H9 (cell line): Measurements from ENCODE around the gene CARD19. TPM values are rescaled to one million over a fixed set of nuclear protein-coding genes. Genes with fewer than 3 reads are reported as not detected.

ENCODE experiments used
- DNase-seq: peaks from one replicate; pipeline ENCODE4 v3.0.0-alpha.2; 2017
- H2AFZ ChIP-seq: one replicate; pipeline ENCODE4 v1.6.1; 2013; ENCODE audit warnings: mild to moderate bottlenecking, low read length, control low read depth, moderate library complexity
- H2AK5ac ChIP-seq: 2 replicates; pipeline ENCODE4 v1.6.1; 2013; ENCODE audit warnings: low read length, control low read depth, mixed read lengths; ENCODE audit not compliant: insufficient read length
- H2BK120ac ChIP-seq: one replicate; pipeline ENCODE4 v1.6.1; 2013; ENCODE audit warnings: low read depth, mild to moderate bottlenecking, low read length, control low read depth, inconsistent platforms; ENCODE audit not compliant: poor library complexity, severe bottlenecking
- H2BK12ac ChIP-seq: 2 replicates; pipeline ENCODE4 v1.6.1; 2013; ENCODE audit warnings: low read length, control low read depth, mixed read lengths, low read depth; ENCODE audit not compliant: insufficient read length
- H2BK15ac ChIP-seq: 2 replicates; pipeline ENCODE4 v1.6.1; 2013; ENCODE audit warnings: low read depth, low read length, control low read depth
- H2BK20ac ChIP-seq: one replicate; pipeline ENCODE4 v1.6.1; 2013; ENCODE audit warnings: low read depth, mild to moderate bottlenecking, low read length, control low read depth, inconsistent platforms; ENCODE audit not compliant: poor library complexity, severe bottlenecking
- H2BK5ac ChIP-seq: 2 replicates; pipeline ENCODE4 v1.6.1; 2013; ENCODE audit warnings: low read length, control low read depth, mixed read lengths; ENCODE audit not compliant: insufficient read length
- H3K14ac ChIP-seq: 2 replicates; pipeline ENCODE4 v1.6.1; 2013; ENCODE audit warnings: low read length, control low read depth; ENCODE audit not compliant: insufficient read depth
- H3K18ac ChIP-seq: 2 replicates; pipeline ENCODE4 v1.6.1; 2013; ENCODE audit warnings: low read depth, mild to moderate bottlenecking, mixed read lengths, low read length, control low read depth; ENCODE audit not compliant: insufficient read length
- H3K23ac ChIP-seq: 2 replicates; pipeline ENCODE4 v1.6.1; 2013; ENCODE audit warnings: low read length, control low read depth, mixed read lengths, low read depth; ENCODE audit not compliant: insufficient read length
- H3K23me2 ChIP-seq: 2 replicates; pipeline ENCODE4 v1.6.1; 2013; ENCODE audit warnings: low read depth, mild to moderate bottlenecking, mixed read lengths, low read length, control low read depth; ENCODE audit not compliant: insufficient read length, poor library complexity, severe bottlenecking
- H3K27ac ChIP-seq: 2 replicates; pipeline ENCODE4 v1.5.1; 2013; ENCODE audit warnings: low read length, control low read depth, mixed read lengths, low read depth; ENCODE audit not compliant: insufficient read length
- H3K27me3 ChIP-seq: 2 replicates; pipeline ENCODE4 v1.6.1; 2013; ENCODE audit warnings: low read length, control low read depth, inconsistent platforms; ENCODE audit not compliant: insufficient read depth
- H3K4ac ChIP-seq: 2 replicates; pipeline ENCODE4 v1.6.1; 2013; ENCODE audit warnings: low read depth, mild to moderate bottlenecking, control low read depth, inconsistent platforms, low read length, moderate library complexity
- H3K4me1 ChIP-seq: 2 replicates; pipeline ENCODE4 v1.6.1; 2013; ENCODE audit warnings: low read length, control low read depth, inconsistent platforms; ENCODE audit not compliant: insufficient read depth
- H3K4me2 ChIP-seq: 2 replicates; pipeline ENCODE4 v1.6.1; 2013; ENCODE audit warnings: low read length, control low read depth, mixed read lengths; ENCODE audit not compliant: insufficient read length, insufficient read depth
- H3K56ac ChIP-seq: 2 replicates; pipeline ENCODE4 v1.6.1; 2013; ENCODE audit warnings: low read depth, mild to moderate bottlenecking, mixed read lengths, low read length, control low read depth; ENCODE audit not compliant: insufficient read length
- H3K79me1 ChIP-seq: 2 replicates; pipeline ENCODE4 v1.6.1; 2013; ENCODE audit warnings: low read depth, mild to moderate bottlenecking, moderate library complexity, low read length, control low read depth, inconsistent platforms; ENCODE audit not compliant: insufficient read depth, poor library complexity, severe bottlenecking
- H3K79me2 ChIP-seq: 2 replicates; pipeline ENCODE4 v1.6.1; 2013; ENCODE audit warnings: low read length, control low read depth, inconsistent platforms; ENCODE audit not compliant: insufficient read depth
- H3K9ac ChIP-seq: 2 replicates; pipeline ENCODE4 v1.6.1; 2013; ENCODE audit warnings: low read length, control low read depth, mixed read lengths; ENCODE audit not compliant: insufficient read length; ENCODE audit errors: extremely low read depth
- H3K9me3 ChIP-seq: one replicate; pipeline ENCODE4 v1.6.1; 2013; ENCODE audit warnings: low read depth, low read length, inconsistent platforms; ENCODE audit not compliant: control insufficient read depth
- H3T11ph ChIP-seq: one replicate; pipeline ENCODE4 v1.6.1; 2013; ENCODE audit warnings: mild to moderate bottlenecking, low read length, control low read depth, inconsistent platforms
- H4K20me1 ChIP-seq: one replicate; pipeline ENCODE4 v1.6.1; 2013; ENCODE audit not compliant: control insufficient read depth, insufficient read length, insufficient read depth
- H4K5ac ChIP-seq: 2 replicates; pipeline ENCODE4 v1.6.1; 2013; ENCODE audit warnings: low read depth, mild to moderate bottlenecking, mixed read lengths, low read length, control low read depth; ENCODE audit not compliant: insufficient read length
- H4K8ac ChIP-seq: replicated peaks from 2 replicates; pipeline ENCODE4 v1.6.1; 2013; ENCODE audit warnings: low read length, control low read depth, mixed read lengths, low read depth; ENCODE audit not compliant: insufficient read length
- H4K91ac ChIP-seq: 2 replicates; pipeline ENCODE4 v1.6.1; 2013; ENCODE audit warnings: low read depth, mild to moderate bottlenecking, moderate library complexity, mixed read lengths, low read length, control low read depth; ENCODE audit not compliant: insufficient read length
- H3K27ac Mint-ChIP-seq, 3 experiments: 2 replicates in 2 of 3; 3 replicates in 1 of 3; pipeline ENCODE4 v1.8.0; 2020 to 2021; ENCODE audit warnings: mixed read lengths in 3 of 3, mild to moderate bottlenecking in 1 of 3, moderate library complexity in 1 of 3
- H3K27me3 Mint-ChIP-seq: 2 replicates; pipeline ENCODE4 v1.8.0; 2021; ENCODE audit warnings: low read depth, mild to moderate bottlenecking, moderate library complexity, mixed read lengths
- H3K36me3 Mint-ChIP-seq, 3 experiments: 2 replicates in 2 of 3; 3 replicates in 1 of 3; pipeline ENCODE4 v1.8.0; 2020 to 2021; ENCODE audit warnings: low read depth in 3 of 3, mixed read lengths in 3 of 3; ENCODE audit not compliant: insufficient read depth in 1 of 3
- H3K4me1 Mint-ChIP-seq, 2 experiments: 2 replicates each; pipeline ENCODE4 v1.8.0; 2020; ENCODE audit warnings: mixed read lengths in 2 of 2
- H3K4me3 Mint-ChIP-seq, 2 experiments: 2 replicates in 1 of 2; 3 replicates in 1 of 2; pipeline ENCODE4 v1.8.0; 2020 to 2021; ENCODE audit warnings: mild to moderate bottlenecking in 2 of 2, mixed read lengths in 2 of 2, moderate library complexity in 1 of 2
- H3K9me3 Mint-ChIP-seq, 2 experiments: 2 replicates in 1 of 2; 3 replicates in 1 of 2; pipeline ENCODE4 v1.8.0; 2020; ENCODE audit warnings: mild to moderate bottlenecking in 2 of 2, mixed read lengths in 2 of 2, moderate library complexity in 1 of 2
- CTCF ChIP-seq: fragments of 200-600 bp; sonication (generic); conservative IDR thresholded peaks from 3 replicates; pipeline ENCODE4 v1.8.0; 2021; ENCODE audit warnings: antibody characterized with exemption, mild to moderate bottlenecking
- WGBS: extraction: QIAGEN DNeasy Blood & Tissue Kit; methylation state at CpG from one replicate; pipeline ENCODE4 v1.1.7; 2013; ENCODE audit warnings: missing lambda C conversion rate, low lambda C conversion rate, mixed read lengths; ENCODE audit not compliant: insufficient read length; ENCODE audit errors: extremely low coverage; 5-methylcytosine and 5-hydroxymethylcytosine counted together
- total RNA-seq: library from RNA; stranded (reverse); gene quantifications from 2 replicates; pipeline ENCODE4 v1.2.1, GENCODE V29; 2021

Gene CARD19
- total RNA-seq, 1 experiment from 2014 or later: 21.4 TPM

- Mint-ChIP-seq H3K27ac (peak overlapping the region in 1 of 3 experiments; percentile 49; a peak in 1 of 7 replicates), H3K4me3 (no peak overlapping the region), H3K36me3 (peaks cover 11 to 17% (median 16%) of the 10 kb centered on the region in 3 experiments), H3K27me3 (no peaks in the 10 kb centered on the region), H3K4me1 (0 out of 4 replicates have a peak, but pooled peaks cover 5 to 7% of the 10 kb centered on the region in 2 experiments), H3K9me3 (peaks cover 6 to 9% of the 10 kb centered on the region in 2 experiments; a peak in 4 of 5 replicates)
- H2BK12ac ChIP-seq: no peak overlapping the region
- DNase-seq: no peak
- H3K27ac ChIP-seq: no peak overlapping the region
- no peak overlapping the region for H3K4me2 ChIP-seq
- no peak overlapping the region for H2BK20ac ChIP-seq
- no peak overlapping the region for H3K56ac ChIP-seq
- no peak overlapping the region for H4K91ac ChIP-seq
- H3T11ph ChIP-seq: no peak overlapping the region
- H4K8ac ChIP-seq: no peak overlapping the region
- H3K14ac ChIP-seq: no peak overlapping the region; the same call in 1 of the 2 replicates
- no peak overlapping the region for H3K4ac ChIP-seq
- H3K23me2 ChIP-seq: no peaks in the 10 kb centered on the region
- no peak overlapping the region for H2AFZ ChIP-seq
- no peaks in the 10 kb centered on the region for H3K79me1 ChIP-seq
- no peak overlapping the region for H3K23ac ChIP-seq
- no peak overlapping the region for H2BK5ac ChIP-seq
- no peaks in the 10 kb centered on the region for H3K4me1 ChIP-seq
- no peak for TF ChIP-seq CTCF
- H4K20me1 ChIP-seq: no peaks in the 10 kb centered on the region
- H3K9me3 ChIP-seq: no peaks in the 10 kb centered on the region
- H2BK120ac ChIP-seq: no peak overlapping the region
- no peak overlapping the region for H2AK5ac ChIP-seq
- H4K5ac ChIP-seq: no peak overlapping the region
- WGBS: no CpG with 5 or more reads among the region's 4 CpGs
- no peak overlapping the region for H3K18ac ChIP-seq
- H3K79me2 ChIP-seq: no peaks in the 10 kb centered on the region
- no peak overlapping the region for H2BK15ac ChIP-seq
- H3K27me3 ChIP-seq: no peaks in the 10 kb centered on the region
- no peak overlapping the region for H3K9ac ChIP-seq
Observed at GRCh38 chr9:93085676-93086075, 10.3 kb upstream of the CARD19 start.
